Umbilical cord (tissue), 2 donors: ENCODE measurements around the gene PDLIM4. TPM values are rescaled to one million over a fixed set of nuclear protein-coding genes. Genes with fewer than 3 reads are reported as not detected.

Experiments used
- DNase-seq: peaks from one replicate; pipeline ENCODE4 v3.0.0-alpha.2; 2015; ENCODE audit warnings: low spot score
- total RNA-seq: library from RNA; depleted of rRNA; stranded (reverse); fragments of >200 nt; gene quantifications from one replicate; pipeline ENCODE4 v1.2.3, GENCODE V29; 2014; ENCODE audit warnings: low replicate concordance; ENCODE audit not compliant: insufficient read depth

The PDLIM4 gene
- total RNA-seq, 1 donor from 2014 or later, result 47.9 TPM

- DNase-seq, result no peak
These were observed 24.5 kb downstream of the PDLIM4 start for GRCh38 chr5:132281856-132282614.

GRCh38 chr5:132283423-132284043 is 26.0 kb downstream of the PDLIM4 start:
- no peak for DNase-seq

DNA sequence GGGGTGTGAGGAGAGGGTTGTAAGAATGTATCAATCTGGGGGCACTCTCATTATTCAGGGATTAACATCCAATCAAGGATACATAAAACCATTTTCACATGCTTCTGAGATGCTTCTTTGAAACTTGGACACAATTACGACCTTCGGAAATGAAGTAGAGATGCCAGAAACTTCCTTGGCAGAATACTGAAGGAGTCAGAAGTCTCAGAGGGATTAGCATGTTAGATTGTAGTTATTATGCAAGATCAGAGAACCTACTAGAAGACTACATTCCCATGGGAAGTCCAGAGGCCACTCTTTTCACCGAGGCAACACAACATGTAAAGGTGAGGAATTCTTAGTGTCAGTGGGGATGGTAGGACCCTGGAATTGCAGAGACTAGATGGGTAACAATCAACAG is 31.6 kb downstream of the PDLIM4 start:
- DNase-seq, result no peak

GRCh38 chr5:132291026-132291425 is 33.5 kb downstream of the PDLIM4 start:
- DNase-seq, result no peak

- peak; percentile 95 for DNase-seq
These were observed 35.8 kb downstream of the PDLIM4 start for GRCh38 chr5:132293066-132293991.

GRCh38 chr5:132293992-132294727 is 36.7 kb downstream of the PDLIM4 start, which contains the start of gene SLC22A4:
Gene SLC22A4, plus strand, starts transcription at chr5:132294394. Its CDS starts 223 bp downstream, at chr5:132294617.
- DNase-seq, result peak; percentile 98

DNA sequence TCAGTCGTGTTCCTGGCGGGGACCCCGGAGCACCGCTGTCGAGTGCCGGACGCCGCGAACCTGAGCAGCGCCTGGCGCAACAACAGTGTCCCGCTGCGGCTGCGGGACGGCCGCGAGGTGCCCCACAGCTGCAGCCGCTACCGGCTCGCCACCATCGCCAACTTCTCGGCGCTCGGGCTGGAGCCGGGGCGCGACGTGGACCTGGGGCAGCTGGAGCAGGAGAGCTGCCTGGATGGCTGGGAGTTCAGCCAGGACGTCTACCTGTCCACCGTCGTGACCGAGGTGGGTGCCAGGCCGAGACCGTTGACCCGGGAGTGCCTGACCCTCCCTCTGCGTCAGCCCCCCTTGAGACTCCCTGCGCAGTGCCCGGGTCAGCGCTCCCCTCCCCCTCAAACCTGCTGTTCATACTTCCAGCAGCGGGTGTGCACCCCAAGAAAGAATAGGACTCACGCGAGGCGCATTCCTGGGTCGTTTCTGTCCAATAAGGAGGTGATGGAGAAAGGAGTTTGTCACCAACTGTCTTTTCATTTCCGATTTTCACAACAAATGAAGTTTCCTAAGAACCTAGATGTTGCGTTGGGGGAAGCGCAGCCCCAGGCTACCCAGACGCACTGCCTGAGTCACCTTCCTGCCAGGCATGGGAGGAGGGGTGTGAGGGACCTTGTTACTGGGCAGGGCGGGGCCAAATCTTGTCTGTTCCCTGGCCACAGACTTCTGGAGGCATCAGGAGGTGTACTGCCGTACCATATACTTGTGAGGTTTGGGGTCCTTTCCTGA is 37.4 kb downstream of the PDLIM4 start:
- DNase-seq, result peak; percentile 66

- DNase-seq, result no peak
These were observed 38.3 kb downstream of the PDLIM4 start for GRCh38 chr5:132295505-132296411.

DNA sequence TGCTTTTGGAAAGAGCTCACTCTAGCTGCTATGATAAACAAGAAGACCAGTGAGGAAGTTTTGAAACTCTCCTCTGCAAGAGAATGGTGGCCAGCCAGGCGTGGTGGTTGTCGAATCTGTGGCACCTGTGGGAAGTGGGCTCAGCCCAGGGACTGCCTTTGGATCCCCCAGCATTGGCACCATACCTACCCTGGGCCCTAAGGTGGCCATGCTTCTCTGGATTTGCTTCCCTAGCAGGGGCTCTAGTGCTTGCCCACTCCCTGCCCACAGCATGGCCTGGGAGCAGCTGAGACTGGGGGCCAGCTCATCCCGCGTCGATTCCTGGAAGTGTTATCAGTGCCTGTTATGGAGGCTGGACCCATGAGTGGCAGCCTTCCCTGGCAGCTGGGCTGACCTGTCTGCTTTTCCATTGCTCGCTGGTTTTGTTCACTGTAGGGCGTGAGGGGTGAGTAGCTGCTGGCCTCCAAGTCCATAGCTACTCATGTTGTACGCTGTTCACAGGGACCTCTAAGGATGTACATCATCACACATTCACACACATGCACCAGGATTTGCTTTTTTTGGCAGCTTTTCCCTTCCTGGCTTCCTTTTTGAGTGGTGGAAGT is 39.0 kb downstream of the PDLIM4 start:
- peak; percentile 50 for DNase-seq

DNA sequence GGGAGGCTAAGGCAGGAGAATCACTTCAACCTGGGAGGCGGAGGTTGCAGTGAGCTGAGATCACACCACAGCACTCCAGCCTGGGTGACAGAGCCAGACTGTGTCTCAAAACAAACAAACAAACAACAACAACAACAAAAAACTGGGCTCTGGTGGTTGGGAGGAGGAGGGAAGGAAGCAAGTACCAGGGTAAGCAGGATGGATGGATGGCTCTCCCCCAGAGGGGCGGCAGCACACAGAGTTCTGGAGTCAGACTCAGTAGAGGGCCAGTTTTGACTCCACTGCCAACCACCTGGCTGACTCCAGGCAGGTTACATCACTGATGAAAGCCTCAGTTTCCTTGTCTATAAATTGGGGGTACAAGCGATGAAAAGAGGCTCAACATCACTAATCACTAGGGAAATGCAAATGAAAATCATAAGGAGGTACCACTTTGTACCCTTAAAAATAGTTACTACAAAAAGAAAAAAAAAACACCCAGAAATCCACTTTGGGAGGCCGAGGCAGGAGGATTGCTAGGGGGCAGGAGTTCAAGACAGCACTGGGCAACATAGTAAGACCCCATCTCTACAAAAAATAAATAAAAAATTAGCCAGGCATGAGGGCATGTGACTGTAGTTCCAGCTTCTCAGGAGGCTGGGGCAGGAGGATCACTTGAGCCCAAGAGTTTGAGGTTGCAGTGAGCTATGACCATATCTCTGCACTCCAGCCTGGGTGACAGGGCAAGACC is 39.9 kb downstream of the PDLIM4 start:
- DNase-seq, result no peak

GRCh38 chr5:132298298-132299212 is 41.1 kb downstream of the PDLIM4 start:
- DNase-seq, result no peak

GRCh38 chr5:132299917-132300316 is 42.4 kb downstream of the PDLIM4 start:
- DNase-seq, result no peak

DNA sequence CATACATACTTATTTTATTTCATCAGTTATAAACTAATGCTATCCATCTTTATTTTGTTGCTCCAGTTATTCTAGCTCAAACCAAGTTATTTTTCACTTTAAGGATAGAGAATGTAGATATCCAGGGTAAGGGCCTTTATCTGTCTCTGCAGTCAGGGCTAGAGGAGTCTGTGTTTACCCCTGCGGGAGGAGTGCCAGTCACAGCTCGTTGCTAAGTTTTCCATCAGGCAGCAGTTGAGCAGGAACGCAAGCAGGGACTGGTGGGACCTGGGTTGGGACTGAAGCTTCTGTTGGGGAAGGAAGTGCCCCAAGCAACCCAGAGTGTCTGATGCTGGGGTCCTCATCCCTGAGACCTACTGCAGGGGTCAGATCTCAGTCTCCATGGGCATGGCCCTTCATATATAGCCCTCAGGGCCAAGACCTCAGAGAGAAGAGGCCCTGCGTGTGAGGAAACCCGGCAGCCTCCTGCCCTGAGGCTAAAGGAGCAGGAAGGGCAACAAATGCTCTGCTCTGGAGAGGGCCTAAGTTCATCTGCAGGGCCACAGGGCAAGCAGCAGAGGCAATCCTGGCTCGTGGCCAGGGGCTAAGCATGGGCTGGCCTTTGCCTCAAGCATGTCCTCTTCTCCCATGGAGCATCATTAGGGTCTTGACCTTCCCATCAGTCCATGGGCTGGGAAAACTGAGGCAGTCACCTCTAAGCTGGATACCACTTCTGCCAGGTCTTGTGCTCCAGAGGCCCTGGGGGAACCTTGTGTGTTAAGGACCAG is 43.3 kb downstream of the PDLIM4 start:
- DNase-seq, result peak; percentile 47

DNA sequence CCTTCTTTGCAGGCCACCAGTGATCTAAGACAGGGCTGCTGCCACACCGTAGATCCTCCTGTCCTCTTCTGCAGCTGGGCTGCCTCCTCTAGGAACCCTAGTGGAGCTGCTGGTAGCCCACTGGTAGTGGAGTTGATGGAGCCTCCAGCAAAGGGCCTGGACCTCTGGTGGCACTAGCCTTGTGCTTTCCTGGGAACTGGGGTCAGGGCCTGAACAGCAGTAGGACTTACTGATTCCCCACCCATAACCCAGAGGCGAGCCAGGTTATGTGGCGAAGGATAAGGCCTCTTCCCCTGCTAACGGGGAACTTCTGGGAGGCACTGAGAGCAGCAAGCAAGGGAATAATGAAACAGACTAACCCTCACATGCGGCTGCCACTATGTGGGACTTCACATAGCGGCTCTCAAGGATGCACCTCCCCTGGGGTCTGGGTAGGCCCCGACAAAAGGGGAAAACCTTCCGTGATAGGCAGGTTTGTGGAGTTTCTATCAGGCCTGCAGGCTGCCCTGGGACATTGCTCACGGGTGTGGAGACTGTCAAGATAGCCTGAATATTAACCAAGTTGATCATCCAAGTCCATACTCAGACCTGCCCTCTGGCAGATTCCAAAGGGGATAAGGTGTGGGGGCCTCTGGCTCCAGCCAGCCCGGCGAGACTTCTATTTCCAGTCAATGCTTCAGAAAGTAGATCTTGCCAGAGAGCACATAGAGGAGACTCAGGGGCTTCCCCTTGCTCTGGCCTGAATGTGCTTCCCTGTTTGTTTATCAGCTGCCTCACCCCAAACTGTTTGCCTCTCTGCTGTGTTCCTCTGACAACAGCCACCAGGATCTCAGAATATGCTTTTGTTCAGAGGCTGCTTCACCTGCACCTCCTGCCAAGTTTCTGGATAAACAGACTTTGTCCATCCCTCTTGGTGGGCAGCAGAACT is 44.1 kb downstream of the PDLIM4 start:
- no peak for DNase-seq

- no peak for DNase-seq
These were observed 44.9 kb downstream of the PDLIM4 start for GRCh38 chr5:132302413-132302812.
